A549 treated with ZK216348 at 1 μM for 4 hours (cell line): ENCODE data around the gene TNS1. TPM values are rescaled to one million over a fixed set of nuclear protein-coding genes. Genes with fewer than 3 reads are reported as not detected.

Source experiments
- total RNA-seq: library from RNA; stranded (reverse); fragments of 200-300 nt; extraction: Qiagen RNA extraction; gene quantifications from 5 replicates; pipeline ENCODE4 v1.2.3, GENCODE V29; 2022; ENCODE audit warnings: low read depth

Gene TNS1
- 7.4 to 21.4 TPM (median 12.6 TPM) in 5 replicates for total RNA-seq

GRCh38 chr2:218002845-218003180, at the start of gene TNS1:
Gene TNS1, minus strand, starts transcription at chr2:218002995. Its CDS starts 123 bp downstream, at chr2:218002872.

Other genes with a start within 250 kb of the TNS1 start
- not detected in 5 replicates for gene RUFY4, start 66.3 kb upstream of the TNS1 start, total RNA-seq
- not detected in 5 replicates for gene CXCR2, start 123.0 kb upstream of the TNS1 start, total RNA-seq
- not detected in 5 replicates for gene CXCR1, start 164.0 kb upstream of the TNS1 start, total RNA-seq
- gene ARPC2, start 214.2 kb upstream of the TNS1 start, total RNA-seq = 283 to 316 TPM (median 302 TPM) in 5 replicates